ENCODE measurements around the gene INSRR. TPM values are rescaled to one million over a fixed set of nuclear protein-coding genes. Genes with fewer than 3 reads are reported as not detected.
A peak's percentile ranks its signal among the peaks of the same experiment; 100 is the strongest.

Gene INSRR
- total RNA-seq, 1 experiment from 2014 or later: 0.11 TPM

DNA sequence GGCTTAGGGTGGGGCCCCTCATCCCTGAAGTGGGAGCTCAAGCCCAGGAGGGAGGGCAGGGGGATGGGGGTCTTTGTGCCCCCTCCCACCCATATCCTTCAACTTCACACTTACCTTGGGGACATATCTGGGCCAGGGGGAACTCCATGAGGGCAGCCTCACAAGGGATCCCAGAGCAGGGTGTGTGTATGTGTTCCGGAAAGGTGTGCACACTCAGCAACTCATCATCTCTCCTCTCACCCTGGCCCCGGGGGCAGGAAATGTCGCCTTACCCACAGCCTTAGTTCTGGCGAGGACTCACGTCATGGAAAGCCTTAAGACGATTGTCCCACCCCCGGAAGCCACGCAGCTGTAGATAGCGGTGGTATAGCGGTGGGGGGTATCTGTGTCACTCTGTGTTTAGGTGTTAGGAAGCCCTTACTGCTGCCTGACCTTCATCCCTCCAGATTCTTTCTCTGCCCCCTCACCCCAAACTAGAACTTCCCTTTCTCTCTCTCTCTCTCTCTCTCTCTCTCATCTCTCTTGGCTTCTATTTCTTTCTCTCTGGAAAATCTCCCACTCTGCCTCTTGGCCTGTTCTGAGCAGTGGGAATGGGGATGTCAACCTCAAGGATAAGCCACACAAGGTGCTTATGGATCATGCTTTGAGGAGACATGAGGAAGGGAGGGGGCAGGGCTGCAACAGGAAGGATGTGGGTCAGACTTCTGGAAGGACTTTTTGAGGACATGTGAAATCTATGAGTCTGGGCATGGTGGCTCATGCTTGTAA, 42.2 kb downstream of the INSRR start, which contains the start of gene SH2D2A (continued):
- TF ChIP-seq FOXP1 (CRISPR knock-in tag; IDR thresholded peaks at IDR 0.05; ENCODE audit: borderline replicate concordance): no peak
- no peak for TF ChIP-seq ESRRA (CRISPR knock-in tag; IDR thresholded peaks at IDR 0.05; ENCODE audit: borderline replicate concordance)
- TF ChIP-seq, protein P1, sequence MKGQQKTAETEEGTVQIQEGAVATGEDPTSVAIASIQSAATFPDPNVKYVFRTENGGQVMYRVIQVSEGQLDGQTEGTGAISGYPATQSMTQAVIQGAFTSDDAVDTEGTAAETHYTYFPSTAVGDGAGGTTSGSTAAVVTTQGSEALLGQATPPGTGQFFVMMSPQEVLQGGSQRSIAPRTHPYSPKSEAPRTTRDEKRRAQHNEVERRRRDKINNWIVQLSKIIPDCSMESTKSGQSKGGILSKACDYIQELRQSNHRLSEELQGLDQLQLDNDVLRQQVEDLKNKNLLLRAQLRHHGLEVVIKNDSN (CRISPR knock-in tag; IDR thresholded peaks at IDR 0.05): no peak
- no peak for TF ChIP-seq NFATC4 (CRISPR knock-in tag; IDR thresholded peaks at IDR 0.05)
- TF ChIP-seq, protein P2, sequence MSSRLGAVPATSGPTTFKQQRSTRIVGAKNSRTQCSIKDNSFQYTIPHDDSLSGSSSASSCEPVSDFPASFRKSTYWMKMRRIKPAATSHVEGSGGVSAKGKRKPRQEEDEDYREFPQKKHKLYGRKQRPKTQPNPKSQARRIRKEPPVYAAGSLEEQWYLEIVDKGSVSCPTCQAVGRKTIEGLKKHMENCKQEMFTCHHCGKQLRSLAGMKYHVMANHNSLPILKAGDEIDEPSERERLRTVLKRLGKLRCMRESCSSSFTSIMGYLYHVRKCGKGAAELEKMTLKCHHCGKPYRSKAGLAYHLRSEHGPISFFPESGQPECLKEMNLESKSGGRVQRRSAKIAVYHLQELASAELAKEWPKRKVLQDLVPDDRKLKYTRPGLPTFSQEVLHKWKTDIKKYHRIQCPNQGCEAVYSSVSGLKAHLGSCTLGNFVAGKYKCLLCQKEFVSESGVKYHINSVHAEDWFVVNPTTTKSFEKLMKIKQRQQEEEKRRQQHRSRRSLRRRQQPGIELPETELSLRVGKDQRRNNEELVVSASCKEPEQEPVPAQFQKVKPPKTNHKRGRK (CRISPR knock-in tag; IDR thresholded peaks at IDR 0.05; ENCODE audit: borderline replicate concordance): no peak
- no peak for TF ChIP-seq CBFB (CRISPR knock-in tag; IDR thresholded peaks at IDR 0.05; ENCODE audit: low read depth)

DNA sequence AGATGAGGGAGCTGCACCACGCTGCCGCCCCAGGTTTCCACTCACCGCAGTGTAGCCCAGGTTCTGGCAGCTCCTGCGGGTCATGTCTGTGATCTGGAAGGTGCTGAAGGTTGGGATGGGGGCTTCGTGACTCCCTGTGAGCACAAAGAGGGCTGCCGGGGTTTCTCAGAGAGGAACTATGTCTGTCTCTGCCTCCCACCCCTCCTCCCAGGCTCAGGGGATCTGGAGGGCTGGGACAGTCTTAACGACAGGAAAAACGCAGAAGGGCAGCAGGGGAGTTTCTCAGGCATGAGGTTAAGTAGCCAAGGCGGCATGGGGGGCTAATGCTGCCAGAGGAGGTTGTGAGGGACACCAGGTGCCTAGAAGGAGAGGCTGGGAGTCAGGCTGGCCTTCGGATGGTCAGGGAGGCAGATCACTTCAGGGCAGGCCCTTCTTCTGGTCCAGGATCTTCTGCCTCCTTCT, 42.9 kb downstream of the INSRR start:
- no peak for DNase-seq (ENCODE audit: low spot score)
- TF ChIP-seq ATF1 (CRISPR knock-in tag; IDR thresholded peaks at IDR 0.05) (no peak), OVOL2 (CRISPR knock-in tag; IDR thresholded peaks at IDR 0.05; ENCODE audit: borderline replicate concordance) (no peak), ZNF671 (CRISPR knock-in tag; IDR thresholded peaks at IDR 0.05) (no peak), EMX1 (CRISPR knock-in tag; IDR thresholded peaks at IDR 0.05) (no peak), SOX15 (CRISPR knock-in tag; IDR thresholded peaks at IDR 0.05) (no peak)
- TF ChIP-seq, protein P3, sequence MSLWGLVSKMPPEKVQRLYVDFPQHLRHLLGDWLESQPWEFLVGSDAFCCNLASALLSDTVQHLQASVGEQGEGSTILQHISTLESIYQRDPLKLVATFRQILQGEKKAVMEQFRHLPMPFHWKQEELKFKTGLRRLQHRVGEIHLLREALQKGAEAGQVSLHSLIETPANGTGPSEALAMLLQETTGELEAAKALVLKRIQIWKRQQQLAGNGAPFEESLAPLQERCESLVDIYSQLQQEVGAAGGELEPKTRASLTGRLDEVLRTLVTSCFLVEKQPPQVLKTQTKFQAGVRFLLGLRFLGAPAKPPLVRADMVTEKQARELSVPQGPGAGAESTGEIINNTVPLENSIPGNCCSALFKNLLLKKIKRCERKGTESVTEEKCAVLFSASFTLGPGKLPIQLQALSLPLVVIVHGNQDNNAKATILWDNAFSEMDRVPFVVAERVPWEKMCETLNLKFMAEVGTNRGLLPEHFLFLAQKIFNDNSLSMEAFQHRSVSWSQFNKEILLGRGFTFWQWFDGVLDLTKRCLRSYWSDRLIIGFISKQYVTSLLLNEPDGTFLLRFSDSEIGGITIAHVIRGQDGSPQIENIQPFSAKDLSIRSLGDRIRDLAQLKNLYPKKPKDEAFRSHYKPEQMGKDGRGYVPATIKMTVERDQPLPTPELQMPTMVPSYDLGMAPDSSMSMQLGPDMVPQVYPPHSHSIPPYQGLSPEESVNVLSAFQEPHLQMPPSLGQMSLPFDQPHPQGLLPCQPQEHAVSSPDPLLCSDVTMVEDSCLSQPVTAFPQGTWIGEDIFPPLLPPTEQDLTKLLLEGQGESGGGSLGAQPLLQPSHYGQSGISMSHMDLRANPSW (CRISPR knock-in tag; conservative IDR thresholded peaks at IDR 0.05; ENCODE audit: low read depth): no peak
- Mint-ChIP-seq H3K4me1 (peaks cover 22% of the 10 kb centered on the region), H3K9me3 (no peaks in the 10 kb centered on the region), H3K36me3 (peaks cover 5% of the 10 kb centered on the region; the same call in 1 of the 2 replicates), H3K27ac (no peak overlapping the region), H3K27me3 (ENCODE audit: low read depth) (peaks cover 74% of the 10 kb centered on the region), H3K4me3 (no peak overlapping the region)
- CTCF ChIA-PET: interaction anchor here (1.6 to 2.7 kb wide), 4 partner anchors 44 to 105 kb away, joined by 6 to 36 read pairs (median 10); partner anchors contain the start of genes INSRR, LRRC71 and NTRK1
- POLR2A ChIA-PET: no interaction called here
- ATAC-seq: no peak

DNA sequence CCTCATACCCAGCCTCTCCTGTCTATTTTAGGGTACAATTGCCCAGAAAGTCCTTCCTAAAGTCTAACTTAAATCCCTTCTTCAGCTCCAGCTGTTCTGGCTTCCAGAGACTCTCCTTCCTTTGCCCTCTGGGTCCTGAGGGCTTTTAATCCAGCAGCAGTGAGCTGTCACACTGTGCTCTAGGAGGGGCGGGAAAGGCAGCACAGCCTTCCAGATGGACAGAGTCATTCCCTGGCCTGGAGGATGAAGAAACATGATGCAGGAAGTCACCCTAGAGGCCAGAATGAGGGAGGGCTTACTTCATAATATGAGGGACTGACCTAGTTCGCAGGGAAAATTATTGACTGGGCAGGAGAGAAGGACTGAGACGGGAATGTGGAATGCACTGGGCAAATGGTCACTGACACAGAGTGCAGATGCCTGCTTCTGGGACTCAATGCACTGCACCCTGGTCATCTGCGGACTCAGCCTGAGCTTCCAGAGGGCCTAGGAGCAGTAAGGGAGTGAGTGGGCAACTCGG, 43.5 kb downstream of the INSRR start:
- Mint-ChIP-seq H3K4me3 (no peak overlapping the region), H3K36me3 (peaks cover 5% of the 10 kb centered on the region; the same call in 1 of the 2 replicates), H3K27me3 (ENCODE audit: low read depth) (peaks cover 68% of the 10 kb centered on the region), H3K9me3 (no peaks in the 10 kb centered on the region), H3K4me1 (peaks cover 22% of the 10 kb centered on the region), H3K27ac (no peak overlapping the region)
- DNase-seq (ENCODE audit: low spot score) (no peak), ATAC-seq (no peak)
- POLR2A ChIA-PET: no interaction called here
- TF ChIP-seq IRF2 (CRISPR knock-in tag; IDR thresholded peaks at IDR 0.05; ENCODE audit: borderline replicate concordance, low read depth): no peak
- TF ChIP-seq, protein P4, sequence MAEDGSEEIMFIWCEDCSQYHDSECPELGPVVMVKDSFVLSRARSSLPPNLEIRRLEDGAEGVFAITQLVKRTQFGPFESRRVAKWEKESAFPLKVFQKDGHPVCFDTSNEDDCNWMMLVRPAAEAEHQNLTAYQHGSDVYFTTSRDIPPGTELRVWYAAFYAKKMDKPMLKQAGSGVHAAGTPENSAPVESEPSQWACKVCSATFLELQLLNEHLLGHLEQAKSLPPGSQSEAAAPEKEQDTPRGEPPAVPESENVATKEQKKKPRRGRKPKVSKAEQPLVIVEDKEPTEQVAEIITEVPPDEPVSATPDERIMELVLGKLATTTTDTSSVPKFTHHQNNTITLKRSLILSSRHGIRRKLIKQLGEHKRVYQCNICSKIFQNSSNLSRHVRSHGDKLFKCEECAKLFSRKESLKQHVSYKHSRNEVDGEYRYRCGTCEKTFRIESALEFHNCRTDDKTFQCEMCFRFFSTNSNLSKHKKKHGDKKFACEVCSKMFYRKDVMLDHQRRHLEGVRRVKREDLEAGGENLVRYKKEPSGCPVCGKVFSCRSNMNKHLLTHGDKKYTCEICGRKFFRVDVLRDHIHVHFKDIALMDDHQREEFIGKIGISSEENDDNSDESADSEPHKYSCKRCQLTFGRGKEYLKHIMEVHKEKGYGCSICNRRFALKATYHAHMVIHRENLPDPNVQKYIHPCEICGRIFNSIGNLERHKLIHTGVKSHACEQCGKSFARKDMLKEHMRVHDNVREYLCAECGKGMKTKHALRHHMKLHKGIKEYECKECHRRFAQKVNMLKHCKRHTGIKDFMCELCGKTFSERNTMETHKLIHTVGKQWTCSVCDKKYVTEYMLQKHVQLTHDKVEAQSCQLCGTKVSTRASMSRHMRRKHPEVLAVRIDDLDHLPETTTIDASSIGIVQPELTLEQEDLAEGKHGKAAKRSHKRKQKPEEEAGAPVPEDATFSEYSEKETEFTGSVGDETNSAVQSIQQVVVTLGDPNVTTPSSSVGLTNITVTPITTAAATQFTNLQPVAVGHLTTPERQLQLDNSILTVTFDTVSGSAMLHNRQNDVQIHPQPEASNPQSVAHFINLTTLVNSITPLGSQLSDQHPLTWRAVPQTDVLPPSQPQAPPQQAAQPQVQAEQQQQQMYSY (CRISPR knock-in tag; IDR thresholded peaks at IDR 0.05): 0 out of 2 replicates have a peak, but pooled peaks have one; percentile 22
- TF ChIP-seq ZNF219 (CRISPR knock-in tag; IDR thresholded peaks at IDR 0.05; ENCODE audit: borderline replicate concordance): no peak
- CTCF ChIA-PET: interaction anchor here (2.4 to 2.7 kb wide), 3 partner anchors 45 to 106 kb away, joined by 9 to 36 read pairs (median 12); partner anchors contain the start of genes INSRR, LRRC71 and NTRK1
